ENCODE measurements around the gene PDXDC1.
"Not testable (repeated sequence)": the region's sequence is repeated elsewhere in the genome, so short reads cannot be mapped to it uniquely, and the experiment has no call there.

DNA sequence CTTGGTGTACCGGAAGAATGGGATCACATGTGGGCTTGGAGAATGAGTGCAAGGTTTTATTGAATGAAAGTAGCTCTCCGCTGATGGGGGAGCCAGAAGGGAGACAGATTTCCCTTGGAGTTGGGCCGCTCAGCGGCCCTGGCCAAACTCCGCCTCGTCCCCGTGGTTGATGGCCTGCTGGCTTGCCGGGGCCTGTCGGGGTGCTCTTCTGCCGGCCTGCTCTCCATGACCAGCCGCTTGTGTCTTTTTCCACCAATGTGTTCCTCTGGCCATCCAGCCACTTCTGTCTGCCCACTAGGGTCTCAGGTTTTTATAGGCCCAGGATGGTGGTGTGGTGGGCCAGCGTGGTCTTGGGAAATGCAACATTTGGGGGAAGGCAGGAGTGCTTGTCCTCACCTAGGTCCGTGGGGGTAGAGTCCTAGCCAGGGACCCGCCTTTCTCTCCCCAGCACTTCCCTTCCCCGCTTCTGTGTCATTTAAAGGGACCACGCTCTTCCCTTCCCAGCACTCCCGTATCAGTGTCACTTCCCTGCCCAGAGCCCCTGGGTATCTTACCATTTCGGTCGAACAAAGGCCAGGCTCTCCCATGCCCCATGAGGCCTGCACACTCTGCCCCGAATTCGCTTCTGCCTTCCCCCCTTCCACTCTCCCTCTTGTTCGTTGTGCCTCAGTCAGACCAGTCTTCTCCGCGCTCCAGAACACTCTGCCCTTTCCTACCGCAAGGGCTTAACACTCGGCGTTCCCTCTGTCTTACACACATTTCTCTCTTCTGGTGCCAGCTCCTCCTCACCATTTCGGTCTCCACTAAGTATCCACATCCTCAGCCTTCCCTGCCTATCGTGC lies 52.9 kb downstream of the PDXDC1 start:
- TF ChIP-seq ZSCAN20 (CRISPR knock-in tag; IDR thresholded peaks at IDR 0.05); CEBPB (IDR thresholded peaks at IDR 0.05); RCOR1 (IDR thresholded peaks at IDR 0.05; ENCODE audit: low read depth, low read length): not testable (repeated sequence)

All from A549 (cell line).